ENCODE measurements around the gene KATNB1. TPM values are rescaled to one million over a fixed set of nuclear protein-coding genes. Genes with fewer than 3 reads are reported as not detected.
"Not testable (repeated sequence)": the region's sequence is repeated elsewhere in the genome, so short reads cannot be mapped to it uniquely, and the experiment has no call there.

The KATNB1 gene
- total RNA-seq, 4 donors from 2014 or later = 16.8 to 30.2 (median 21.0) TPM

GRCh38 chr16:57743458-57743857 lies 7.9 kb downstream of the KATNB1 start:
- H3K4me3 ChIP-seq = no peak overlapping the region
- 76 to 88% methylated on average over 4 to 10 of the region's 10 CpGs for WGBS, 2 donors
- no peak for DNase-seq
- intact Hi-C loops (cut with DNase I) = no loop called here
- H3K9me3 ChIP-seq = no peaks in the 10 kb centered on the region
- no peak overlapping the region for H3K27ac ChIP-seq
- H3K36me3 ChIP-seq = peaks cover 0 to 38% (median 4%) of the 10 kb centered on the region in 3 donors
- TF ChIP-seq CTCF (IDR thresholded peaks at IDR 0.05) (no peak), POLR2A (IDR thresholded peaks at IDR 0.05) (no peak)
- H3K27me3 ChIP-seq = no peaks in the 10 kb centered on the region
- H3K4me1 ChIP-seq = peaks cover 9 to 32% (median 24%) of the 10 kb centered on the region in 3 donors

DNA sequence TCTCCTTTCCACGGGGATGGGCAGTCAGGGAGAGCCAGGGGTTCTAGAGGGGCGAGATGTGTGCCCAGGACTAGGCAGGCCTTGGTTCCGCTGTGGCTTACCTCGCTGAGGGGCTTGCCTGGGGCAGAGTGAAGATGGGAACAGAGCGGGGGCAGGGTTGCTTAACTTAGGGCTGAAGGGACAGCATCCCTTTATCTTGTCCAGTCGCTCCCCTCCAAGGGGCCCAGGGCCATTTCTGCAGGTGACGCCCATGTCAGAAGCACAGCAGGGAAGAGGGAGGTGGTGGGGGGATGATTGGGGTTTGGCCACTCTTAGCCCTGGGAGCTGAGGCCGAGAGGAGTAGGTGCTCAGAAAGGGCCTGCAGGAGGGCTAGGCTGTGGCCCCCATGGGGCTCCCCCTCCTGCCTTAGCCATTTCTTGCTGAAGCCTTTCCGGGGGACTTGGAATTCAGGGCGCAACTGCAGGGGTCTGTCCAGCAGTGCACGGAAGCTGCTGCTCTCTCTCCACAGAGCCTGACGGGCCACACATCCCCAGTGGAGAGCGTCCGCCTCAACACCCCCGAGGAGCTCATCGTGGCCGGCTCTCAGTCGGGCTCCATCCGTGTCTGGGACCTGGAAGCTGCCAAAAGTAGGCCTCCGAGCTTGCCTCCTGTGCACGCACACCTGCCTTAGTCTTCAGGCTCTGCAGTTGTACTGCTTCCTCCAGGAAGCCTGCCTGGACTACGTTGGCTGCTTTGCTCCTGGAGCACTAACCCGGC lies 8.5 kb downstream of the KATNB1 start:
- peaks cover 0 to 44% (median 4%) of the 10 kb centered on the region in 3 donors for H3K36me3 ChIP-seq
- H3K27ac ChIP-seq = no peak overlapping the region
- H3K9me3 ChIP-seq = no peaks in the 10 kb centered on the region
- peaks cover 9 to 32% (median 24%) of the 10 kb centered on the region in 3 donors for H3K4me1 ChIP-seq
- 95 to 96% methylated on average over 7 to 8 of the region's 23 CpGs for WGBS, 2 donors
- H3K4me3 ChIP-seq = no peak overlapping the region
- no peaks in the 10 kb centered on the region for H3K27me3 ChIP-seq
- TF ChIP-seq CTCF (IDR thresholded peaks at IDR 0.05) = no peak
- intact Hi-C loops (cut with DNase I) = no loop called here
- DNase-seq = no peak

GRCh38 chr16:57744642-57744903 lies 9.0 kb downstream of the KATNB1 start:
- Histone ChIP-seq H3K36me3 (peaks cover 0 to 45% (median 4%) of the 10 kb centered on the region in 3 donors), H3K27ac (no peak overlapping the region), H3K4me3 (no peak overlapping the region), H3K9me3 (no peaks in the 10 kb centered on the region), H3K4me1 (peaks cover 9 to 30% (median 23%) of the 10 kb centered on the region in 3 donors), H3K27me3 (no peaks in the 10 kb centered on the region)
- no peak for TF ChIP-seq POLR2A (IDR thresholded peaks at IDR 0.05)
- no peak for TF ChIP-seq CTCF (IDR thresholded peaks at IDR 0.05)
- intact Hi-C loops (cut with DNase I) = no loop called here
- 85 to 100% methylated on average over 2 to 6 of the region's 7 CpGs for WGBS, 2 donors
- no peak for DNase-seq

DNA sequence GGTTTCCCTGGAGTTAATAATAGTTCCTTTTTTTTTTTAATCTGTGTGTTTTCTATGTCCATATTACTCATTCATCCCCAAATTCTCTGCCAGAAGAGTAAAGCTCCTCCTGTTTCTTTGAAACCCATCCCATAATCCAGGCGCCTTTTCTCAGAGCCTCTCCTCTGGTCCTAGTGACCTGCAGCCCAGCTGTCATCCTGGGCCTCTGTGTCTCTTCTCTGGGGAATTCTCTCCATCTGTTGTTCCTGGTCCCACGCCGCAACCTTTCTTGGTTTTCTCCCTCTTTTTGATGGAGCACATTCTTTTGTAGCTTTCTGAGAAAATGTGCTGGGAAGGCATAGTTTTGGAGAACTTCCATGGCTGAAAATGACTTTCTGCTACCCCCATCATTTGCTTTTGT lies 10.2 kb downstream of the KATNB1 start:
- TF ChIP-seq POLR2A (IDR thresholded peaks at IDR 0.05) (no peak), CTCF (IDR thresholded peaks at IDR 0.05) (no peak)
- 97 to 98% methylated on average over 3 of the region's 3 CpGs for WGBS, 2 donors
- peaks cover 0 to 48% (median 4%) of the 10 kb centered on the region in 3 donors for H3K36me3 ChIP-seq
- no peaks in the 10 kb centered on the region for H3K27me3 ChIP-seq
- peaks cover 3 to 18% (median 13%) of the 10 kb centered on the region in 3 donors for H3K4me1 ChIP-seq
- no peaks in the 10 kb centered on the region for H3K9me3 ChIP-seq
- H3K27ac ChIP-seq = no peak overlapping the region
- DNase-seq = no peak
- no peak overlapping the region for H3K4me3 ChIP-seq
- intact Hi-C loops (cut with DNase I) = no loop called here

DNA sequence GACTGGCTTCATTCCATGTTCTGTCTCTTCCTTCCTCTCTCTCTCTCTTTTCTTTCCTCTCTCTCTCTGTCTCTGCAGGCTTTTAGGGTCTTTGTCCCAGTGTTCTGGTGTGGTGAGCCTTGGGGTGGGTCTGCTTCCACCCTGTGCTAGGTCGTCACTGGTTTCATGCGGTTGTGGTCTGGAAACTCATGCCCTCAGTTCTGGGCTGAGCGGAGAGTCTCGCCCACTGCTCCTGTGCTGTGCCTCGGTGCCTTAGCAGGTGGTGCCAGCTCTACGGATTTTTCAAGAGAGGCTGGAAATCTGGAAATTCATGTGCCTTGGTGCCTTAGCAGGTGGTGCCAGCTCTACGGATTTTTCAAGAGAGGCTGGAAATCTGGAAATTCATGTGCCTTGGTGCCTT lies 10.7 kb downstream of the KATNB1 start:
- WGBS, 2 donors = 94 to 100% methylated on average over 1 to 6 of the region's 7 CpGs
- intact Hi-C loops (cut with DNase I); H3K4me3 ChIP-seq; H3K27ac ChIP-seq; DNase-seq; H3K9me3 ChIP-seq; H3K27me3 ChIP-seq: not testable (repeated sequence)
- H3K4me1 ChIP-seq = peaks cover 0 to 12% (median 9%) of the 10 kb centered on the region in 3 donors
- peaks cover 0 to 54% (median 4%) of the 10 kb centered on the region in 3 donors for H3K36me3 ChIP-seq
